ENCODE data around the gene USP6NL. TPM values are rescaled to one million over a fixed set of nuclear protein-coding genes. Genes with fewer than 3 reads are reported as not detected.

The USP6NL gene
- total and polyA plus RNA-seq, 2 of the 8 experiments (the other 6 are each of a cell fraction or from before 2014, with no cell fraction given) = 10.9 to 28.8 TPM

- TF ChIP-seq CTCF (IDR thresholded peaks at IDR 0.05; ENCODE audit: control extremely low read depth in 1 of 3, insufficient read depth in 1 of 3, low read depth in 1 of 3, low read length in 3 of 3) = no peak
- no peak for TF ChIP-seq GABPA (IDR thresholded peaks at IDR 0.05; ENCODE audit: borderline replicate concordance, insufficient read depth, low read length)
- TF ChIP-seq NRF1 (IDR thresholded peaks at IDR 0.05; ENCODE audit: low read depth, low read length) = no peak
Observed at GRCh38 chr10:11488126-11488525, 123.3 kb downstream of the USP6NL start (continued).
